ENCODE measurements around the gene HACD3. TPM values are rescaled to one million over a fixed set of nuclear protein-coding genes. Genes with fewer than 3 reads are reported as not detected.
A peak's percentile ranks its signal among the peaks of the same experiment; 100 is the strongest.

Gene HACD3
- total and polyA plus RNA-seq, 2 of the 13 experiments (the other 11 are each of a cell fraction or from before 2014, with no cell fraction given): 73.6 to 161 TPM

- DNase-seq (ENCODE audit: low spot score) (no peak), FAIRE-seq (no peak), ATAC-seq (no peak)
- 95% methylated on average over 6 of the region's 6 CpGs for WGBS (ENCODE audit: low lambda C conversion rate)
- intact Hi-C loops (cut with micrococcal nuclease; ENCODE audit: unreplicated experiment): no loop called here
- Histone ChIP-seq H3K9ac (ENCODE audit: insufficient read depth, low read depth, low read length) (no peak overlapping the region), H3K27me3 (ENCODE audit: control insufficient read depth in 1 of 2, insufficient read depth in 2 of 2, low read length in 2 of 2) (no peaks in the 10 kb centered on the region), H3K36me3 (replicated peaks in 1 of 2; ENCODE audit: control insufficient read depth in 1 of 2, insufficient read depth in 2 of 2, low read length in 2 of 2) (peaks cover 19 to 81% of the 10 kb centered on the region in 2 experiments), H3K9me3 (ENCODE audit: low read length) (no peaks in the 10 kb centered on the region), H2AFZ (ENCODE audit: low read length) (no peak overlapping the region), H3K4me3 (replicated peaks in 1 of 3; ENCODE audit: insufficient read depth in 1 of 3, low read depth in 2 of 3, low read length in 3 of 3) (no peak overlapping the region), H3K4me1 (ENCODE audit: insufficient read depth, low read length) (no peaks in the 10 kb centered on the region), H4K20me1 (ENCODE audit: insufficient read depth, low read length) (no peaks in the 10 kb centered on the region), H3K79me2 (ENCODE audit: insufficient read depth, low read length) (no peaks in the 10 kb centered on the region), H3K4me2 (ENCODE audit: low read depth, low read length) (no peak overlapping the region), H3K27ac (ENCODE audit: extremely low read length, insufficient read depth, low read length) (no peak overlapping the region)
- no TSS peak for BruUV-seq (replicated peaks)
- POLR2A ChIA-PET: no interaction called here
- TF ChIP-seq, protein P1, sequence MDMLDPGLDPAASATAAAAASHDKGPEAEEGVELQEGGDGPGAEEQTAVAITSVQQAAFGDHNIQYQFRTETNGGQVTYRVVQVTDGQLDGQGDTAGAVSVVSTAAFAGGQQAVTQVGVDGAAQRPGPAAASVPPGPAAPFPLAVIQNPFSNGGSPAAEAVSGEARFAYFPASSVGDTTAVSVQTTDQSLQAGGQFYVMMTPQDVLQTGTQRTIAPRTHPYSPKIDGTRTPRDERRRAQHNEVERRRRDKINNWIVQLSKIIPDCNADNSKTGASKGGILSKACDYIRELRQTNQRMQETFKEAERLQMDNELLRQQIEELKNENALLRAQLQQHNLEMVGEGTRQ (IDR thresholded peaks at IDR 0.05; ENCODE audit: low read depth, low read length): no peak
- TF ChIP-seq, protein P1 (CRISPR knock-in tag; IDR thresholded peaks at IDR 0.05; ENCODE audit: borderline replicate concordance): no peak
- TF ChIP-seq ZNF780A (CRISPR knock-in tag; IDR thresholded peaks at IDR 0.05) (no peak), NCOA2 (CRISPR knock-in tag; IDR thresholded peaks at IDR 0.05) (no peak), SSRP1 (CRISPR knock-in tag; IDR thresholded peaks at IDR 0.05) (no peak), RBM22 (optimal IDR thresholded peaks at IDR 0.05; ENCODE audit: low read length) (peak; percentile 2)
- in situ Hi-C loops (cut with HindIII; ENCODE audit: extremely low pct_ligation_motif_present, low pct_unique_long_range_greater_than_20kb): no loop called here
- CTCF ChIA-PET (ENCODE audit: low intra/inter-chr PET ratio, low total read pairs): no interaction called here
Observed at GRCh38 chr15:65561934-65562333, 31.7 kb downstream of the HACD3 start.

- H2AFZ ChIP-seq (ENCODE audit: low read length): no peak overlapping the region
- no peaks in the 10 kb centered on the region for H3K9me3 ChIP-seq (ENCODE audit: low read length)
- H3K4me2 ChIP-seq (ENCODE audit: low read depth, low read length): no peak overlapping the region
- H4K20me1 ChIP-seq (ENCODE audit: insufficient read depth, low read length): no peaks in the 10 kb centered on the region
- H3K36me3 ChIP-seq (replicated peaks in 1 of 2; ENCODE audit: control insufficient read depth in 1 of 2, insufficient read depth in 2 of 2, low read length in 2 of 2): peaks cover 10 to 63% of the 10 kb centered on the region in 2 experiments
- FAIRE-seq (no peak), DNase-seq (ENCODE audit: low spot score) (no peak), ATAC-seq (no peak)
- ChIA-PET CTCF (ENCODE audit: low intra/inter-chr PET ratio, low total read pairs) (no interaction called here), POLR2A (no interaction called here)
- H3K9ac ChIP-seq (ENCODE audit: insufficient read depth, low read depth, low read length): no peak overlapping the region
- H3K4me3 ChIP-seq (replicated peaks in 1 of 3; ENCODE audit: insufficient read depth in 1 of 3, low read depth in 2 of 3, low read length in 3 of 3): no peak overlapping the region
- 99% methylated on average over 3 of the region's 3 CpGs for WGBS (ENCODE audit: low lambda C conversion rate)
- H3K79me2 ChIP-seq (ENCODE audit: insufficient read depth, low read length): no peaks in the 10 kb centered on the region
- no peaks in the 10 kb centered on the region; a peak in 1 of 5 replicates for H3K27me3 ChIP-seq (ENCODE audit: control insufficient read depth in 1 of 2, insufficient read depth in 2 of 2, low read length in 2 of 2)
- intact Hi-C loops (cut with micrococcal nuclease; ENCODE audit: unreplicated experiment) (no loop called here), in situ Hi-C loops (cut with HindIII; ENCODE audit: extremely low pct_ligation_motif_present, low pct_unique_long_range_greater_than_20kb) (no loop called here)
- H3K4me1 ChIP-seq (ENCODE audit: insufficient read depth, low read length): no peaks in the 10 kb centered on the region
- no peak overlapping the region for H3K27ac ChIP-seq (ENCODE audit: extremely low read length, insufficient read depth, low read length)
- no TSS peak for BruUV-seq (replicated peaks)
- no peak for TF ChIP-seq DZIP1 (CRISPR knock-in tag; IDR thresholded peaks at IDR 0.05)
- TF ChIP-seq NFIC (IDR thresholded peaks at IDR 0.05; ENCODE audit: low read length): no peak
- TF ChIP-seq THAP7 (CRISPR knock-in tag; IDR thresholded peaks at IDR 0.05): no peak
- no peak for TF ChIP-seq FLYWCH1 (CRISPR knock-in tag; IDR thresholded peaks at IDR 0.05)
- TF ChIP-seq RARA (CRISPR knock-in tag; IDR thresholded peaks at IDR 0.05): no peak
- no peak for TF ChIP-seq MED8 (CRISPR knock-in tag; IDR thresholded peaks at IDR 0.05; ENCODE audit: insufficient replicate concordance)
- no peak for TF ChIP-seq NFE2L1 (CRISPR knock-in tag; IDR thresholded peaks at IDR 0.05; ENCODE audit: borderline replicate concordance)
- no peak for TF ChIP-seq ZNF230 (CRISPR knock-in tag; IDR thresholded peaks at IDR 0.05)
- TF ChIP-seq MBD4 (IDR thresholded peaks at IDR 0.05; ENCODE audit: borderline replicate concordance, low read length): no peak
- TF ChIP-seq SNAI1 (CRISPR knock-in tag; IDR thresholded peaks at IDR 0.05; ENCODE audit: borderline replicate concordance): no peak
Observed at GRCh38 chr15:65569728-65570127, 39.5 kb downstream of the HACD3 start.

Data from HepG2 (cell line).